ENCODE results near the gene SPN.

DNA sequence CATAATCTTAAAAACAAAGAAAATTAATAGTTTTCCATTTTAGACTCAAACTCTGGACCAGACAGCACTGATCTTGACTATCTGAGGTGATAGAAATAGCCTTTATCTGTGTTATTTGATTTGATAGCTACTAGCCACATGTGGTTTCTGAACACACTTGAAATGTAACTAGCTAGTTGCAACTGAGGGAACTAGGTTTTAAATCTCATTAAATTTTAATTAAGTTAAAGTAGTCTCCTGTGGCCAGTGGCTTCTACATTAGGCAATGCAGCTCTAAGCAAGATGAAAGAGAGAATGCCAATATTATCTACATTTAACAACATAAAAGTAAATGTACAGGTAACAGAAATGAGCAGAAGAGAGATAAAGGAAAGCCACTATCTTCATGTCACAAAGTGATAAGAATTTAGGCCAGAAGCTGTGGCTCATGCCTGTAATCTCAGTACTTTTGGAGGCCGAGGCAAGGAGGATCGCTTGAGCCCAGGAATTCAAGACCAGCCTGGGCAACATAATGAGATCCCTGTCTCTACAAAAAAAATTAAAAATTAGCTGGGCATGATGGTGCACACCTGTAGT is 11.2 kb upstream of the SPN start:
- TF ChIP-seq, protein P1, sequence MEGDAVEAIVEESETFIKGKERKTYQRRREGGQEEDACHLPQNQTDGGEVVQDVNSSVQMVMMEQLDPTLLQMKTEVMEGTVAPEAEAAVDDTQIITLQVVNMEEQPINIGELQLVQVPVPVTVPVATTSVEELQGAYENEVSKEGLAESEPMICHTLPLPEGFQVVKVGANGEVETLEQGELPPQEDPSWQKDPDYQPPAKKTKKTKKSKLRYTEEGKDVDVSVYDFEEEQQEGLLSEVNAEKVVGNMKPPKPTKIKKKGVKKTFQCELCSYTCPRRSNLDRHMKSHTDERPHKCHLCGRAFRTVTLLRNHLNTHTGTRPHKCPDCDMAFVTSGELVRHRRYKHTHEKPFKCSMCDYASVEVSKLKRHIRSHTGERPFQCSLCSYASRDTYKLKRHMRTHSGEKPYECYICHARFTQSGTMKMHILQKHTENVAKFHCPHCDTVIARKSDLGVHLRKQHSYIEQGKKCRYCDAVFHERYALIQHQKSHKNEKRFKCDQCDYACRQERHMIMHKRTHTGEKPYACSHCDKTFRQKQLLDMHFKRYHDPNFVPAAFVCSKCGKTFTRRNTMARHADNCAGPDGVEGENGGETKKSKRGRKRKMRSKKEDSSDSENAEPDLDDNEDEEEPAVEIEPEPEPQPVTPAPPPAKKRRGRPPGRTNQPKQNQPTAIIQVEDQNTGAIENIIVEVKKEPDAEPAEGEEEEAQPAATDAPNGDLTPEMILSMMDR (IDR thresholded peaks at IDR 0.05 in 2 of 3, conservative IDR thresholded peaks at IDR 0.05 in 1 of 3; ENCODE audit: borderline replicate concordance in 1 of 3, insufficient read depth in 1 of 3, low read depth in 2 of 3, low read length in 2 of 3) = no peak
- TF ChIP-seq MAX (IDR thresholded peaks at IDR 0.05) (no peak), POLR2AphosphoS5 (IDR thresholded peaks at IDR 0.05; ENCODE audit: low read depth, low read length) (no peak), EZH2 (IDR thresholded peaks at IDR 0.05) (no peak), REST (IDR thresholded peaks at IDR 0.05; ENCODE audit: low read depth) (no peak), POLR2A (IDR thresholded peaks at IDR 0.05; ENCODE audit: borderline replicate concordance, extremely low read depth, insufficient read depth, insufficient read length) (no peak)
- TF ChIP-seq, protein P2, sequence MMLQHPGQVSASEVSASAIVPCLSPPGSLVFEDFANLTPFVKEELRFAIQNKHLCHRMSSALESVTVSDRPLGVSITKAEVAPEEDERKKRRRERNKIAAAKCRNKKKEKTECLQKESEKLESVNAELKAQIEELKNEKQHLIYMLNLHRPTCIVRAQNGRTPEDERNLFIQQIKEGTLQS (IDR thresholded peaks at IDR 0.05) = no peak
